Astrocyte (in vitro differentiated cells and primary cell): Measurements from ENCODE around the gene MYB.

Experiments
- EZH2 ChIP-seq: IDR thresholded peaks from 2 replicates; pipeline ENCODE4 v1.6.1; 2012; ENCODE audit warnings: mild to moderate bottlenecking, low read length, inconsistent platforms; ENCODE audit not compliant: insufficient read depth
- TF ChIP-seq, protein P1 (sequence below): IDR thresholded peaks from 2 replicates; pipeline ENCODE4 v1.5.1; 2011; ENCODE audit warnings: low read depth, mild to moderate bottlenecking, inconsistent platforms, low read length, moderate library complexity; ENCODE audit not compliant: insufficient read depth

DNA sequence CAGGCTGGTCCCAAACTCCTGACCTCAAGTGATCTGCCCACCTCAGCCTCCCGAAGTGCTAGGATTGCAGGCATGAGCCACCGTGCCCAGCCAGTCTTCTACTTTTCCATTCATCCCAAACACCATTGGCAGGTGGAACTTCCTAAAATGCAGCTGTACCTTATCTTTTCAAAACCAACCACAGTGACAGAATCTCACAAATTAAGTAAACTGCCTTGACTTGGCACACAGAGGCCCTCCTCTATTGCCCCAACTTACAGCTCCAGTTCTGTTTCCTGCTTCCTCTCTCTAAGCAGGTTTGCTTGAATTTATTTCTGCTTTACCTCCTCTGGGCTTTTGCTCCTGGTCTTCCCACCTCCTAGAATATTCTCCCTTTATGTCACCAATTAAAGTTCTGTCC lies 7.6 kb downstream of the MYB start:
- TF ChIP-seq, protein P1, sequence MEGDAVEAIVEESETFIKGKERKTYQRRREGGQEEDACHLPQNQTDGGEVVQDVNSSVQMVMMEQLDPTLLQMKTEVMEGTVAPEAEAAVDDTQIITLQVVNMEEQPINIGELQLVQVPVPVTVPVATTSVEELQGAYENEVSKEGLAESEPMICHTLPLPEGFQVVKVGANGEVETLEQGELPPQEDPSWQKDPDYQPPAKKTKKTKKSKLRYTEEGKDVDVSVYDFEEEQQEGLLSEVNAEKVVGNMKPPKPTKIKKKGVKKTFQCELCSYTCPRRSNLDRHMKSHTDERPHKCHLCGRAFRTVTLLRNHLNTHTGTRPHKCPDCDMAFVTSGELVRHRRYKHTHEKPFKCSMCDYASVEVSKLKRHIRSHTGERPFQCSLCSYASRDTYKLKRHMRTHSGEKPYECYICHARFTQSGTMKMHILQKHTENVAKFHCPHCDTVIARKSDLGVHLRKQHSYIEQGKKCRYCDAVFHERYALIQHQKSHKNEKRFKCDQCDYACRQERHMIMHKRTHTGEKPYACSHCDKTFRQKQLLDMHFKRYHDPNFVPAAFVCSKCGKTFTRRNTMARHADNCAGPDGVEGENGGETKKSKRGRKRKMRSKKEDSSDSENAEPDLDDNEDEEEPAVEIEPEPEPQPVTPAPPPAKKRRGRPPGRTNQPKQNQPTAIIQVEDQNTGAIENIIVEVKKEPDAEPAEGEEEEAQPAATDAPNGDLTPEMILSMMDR, result no peak
- no peak for TF ChIP-seq EZH2
